ENCODE data around the gene MFGE8.
A peak's percentile ranks its signal among the peaks of the same experiment; 100 is the strongest.

The MFGE8 gene

GRCh38 chr15:88897456-88898194, 15.6 kb downstream of the MFGE8 start:
- peak; percentile 89 for DNase-seq

- no peak for DNase-seq
Measured at GRCh38 chr15:88897142-88897455, 16.1 kb downstream of the MFGE8 start.

GRCh38 chr15:88896333-88897033, 16.7 kb downstream of the MFGE8 start:
- DNase-seq: no peak

- DNase-seq: peak; percentile 61
Measured at GRCh38 chr15:88894819-88895767, 18.1 kb downstream of the MFGE8 start, which contains the start of gene HAPLN3. TSS of gene HAPLN3 (minus strand) at chr15:88895544. CDS start at chr15:88887298, 8,246 bp downstream.

GRCh38 chr15:88894348-88894818, 18.8 kb downstream of the MFGE8 start:
- peak; percentile 87 for DNase-seq

- no peak for DNase-seq
Measured at GRCh38 chr15:88891540-88892254, 21.5 kb downstream of the MFGE8 start.

GRCh38 chr15:88890495-88890894, 22.7 kb downstream of the MFGE8 start:
- no peak for DNase-seq

GRCh38 chr15:88888719-88889118, 24.5 kb downstream of the MFGE8 start:
- DNase-seq: no peak

- DNase-seq: no peak
Measured at GRCh38 chr15:88887068-88887580, 26.1 kb downstream of the MFGE8 start.

- no peak for DNase-seq
Measured at GRCh38 chr15:88882785-88883184, 30.4 kb downstream of the MFGE8 start.

- DNase-seq: no peak
Measured at GRCh38 chr15:88881775-88882174, 31.4 kb downstream of the MFGE8 start.

- no peak for DNase-seq
Measured at GRCh38 chr15:88880944-88881740, 32.0 kb downstream of the MFGE8 start.

- DNase-seq: peak; percentile 20
Measured at GRCh38 chr15:88878720-88879184, 34.4 kb downstream of the MFGE8 start.

GRCh38 chr15:88877906-88878305, 35.3 kb downstream of the MFGE8 start:
- DNase-seq: no peak

GRCh38 chr15:88877415-88877814, 35.8 kb downstream of the MFGE8 start:
- DNase-seq: no peak

GRCh38 chr15:88876573-88876972, 36.6 kb downstream of the MFGE8 start:
- DNase-seq: no peak

GRCh38 chr15:88874684-88875083, 38.5 kb downstream of the MFGE8 start:
- DNase-seq: no peak

GRCh38 chr15:88874275-88874674, 38.9 kb downstream of the MFGE8 start:
- DNase-seq: no peak

GRCh38 chr15:88873786-88874185, 39.4 kb downstream of the MFGE8 start:
- DNase-seq: no peak

GRCh38 chr15:88872706-88873105, 40.5 kb downstream of the MFGE8 start:
- no peak for DNase-seq

GRCh38 chr15:88872106-88872505, 41.1 kb downstream of the MFGE8 start:
- no peak for DNase-seq
